ENCODE results near the gene ARFGEF3. TPM values are rescaled to one million over a fixed set of nuclear protein-coding genes. Genes with fewer than 3 reads are reported as not detected.
"Not testable (repeated sequence)": the region's sequence is repeated elsewhere in the genome, so short reads cannot be mapped to it uniquely, and the experiment has no call there.

ARFGEF3 gene, protein sequence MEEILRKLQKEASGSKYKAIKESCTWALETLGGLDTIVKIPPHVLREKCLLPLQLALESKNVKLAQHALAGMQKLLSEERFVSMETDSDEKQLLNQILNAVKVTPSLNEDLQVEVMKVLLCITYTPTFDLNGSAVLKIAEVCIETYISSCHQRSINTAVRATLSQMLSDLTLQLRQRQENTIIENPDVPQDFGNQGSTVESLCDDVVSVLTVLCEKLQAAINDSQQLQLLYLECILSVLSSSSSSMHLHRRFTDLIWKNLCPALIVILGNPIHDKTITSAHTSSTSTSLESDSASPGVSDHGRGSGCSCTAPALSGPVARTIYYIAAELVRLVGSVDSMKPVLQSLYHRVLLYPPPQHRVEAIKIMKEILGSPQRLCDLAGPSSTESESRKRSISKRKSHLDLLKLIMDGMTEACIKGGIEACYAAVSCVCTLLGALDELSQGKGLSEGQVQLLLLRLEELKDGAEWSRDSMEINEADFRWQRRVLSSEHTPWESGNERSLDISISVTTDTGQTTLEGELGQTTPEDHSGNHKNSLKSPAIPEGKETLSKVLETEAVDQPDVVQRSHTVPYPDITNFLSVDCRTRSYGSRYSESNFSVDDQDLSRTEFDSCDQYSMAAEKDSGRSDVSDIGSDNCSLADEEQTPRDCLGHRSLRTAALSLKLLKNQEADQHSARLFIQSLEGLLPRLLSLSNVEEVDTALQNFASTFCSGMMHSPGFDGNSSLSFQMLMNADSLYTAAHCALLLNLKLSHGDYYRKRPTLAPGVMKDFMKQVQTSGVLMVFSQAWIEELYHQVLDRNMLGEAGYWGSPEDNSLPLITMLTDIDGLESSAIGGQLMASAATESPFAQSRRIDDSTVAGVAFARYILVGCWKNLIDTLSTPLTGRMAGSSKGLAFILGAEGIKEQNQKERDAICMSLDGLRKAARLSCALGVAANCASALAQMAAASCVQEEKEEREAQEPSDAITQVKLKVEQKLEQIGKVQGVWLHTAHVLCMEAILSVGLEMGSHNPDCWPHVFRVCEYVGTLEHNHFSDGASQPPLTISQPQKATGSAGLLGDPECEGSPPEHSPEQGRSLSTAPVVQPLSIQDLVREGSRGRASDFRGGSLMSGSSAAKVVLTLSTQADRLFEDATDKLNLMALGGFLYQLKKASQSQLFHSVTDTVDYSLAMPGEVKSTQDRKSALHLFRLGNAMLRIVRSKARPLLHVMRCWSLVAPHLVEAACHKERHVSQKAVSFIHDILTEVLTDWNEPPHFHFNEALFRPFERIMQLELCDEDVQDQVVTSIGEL (N-terminal part only)
- total RNA-seq (2014; rRNA removed; shearing (Covaris generic)) = 2.4 and 3.3 TPM in 2 replicates

DNA sequence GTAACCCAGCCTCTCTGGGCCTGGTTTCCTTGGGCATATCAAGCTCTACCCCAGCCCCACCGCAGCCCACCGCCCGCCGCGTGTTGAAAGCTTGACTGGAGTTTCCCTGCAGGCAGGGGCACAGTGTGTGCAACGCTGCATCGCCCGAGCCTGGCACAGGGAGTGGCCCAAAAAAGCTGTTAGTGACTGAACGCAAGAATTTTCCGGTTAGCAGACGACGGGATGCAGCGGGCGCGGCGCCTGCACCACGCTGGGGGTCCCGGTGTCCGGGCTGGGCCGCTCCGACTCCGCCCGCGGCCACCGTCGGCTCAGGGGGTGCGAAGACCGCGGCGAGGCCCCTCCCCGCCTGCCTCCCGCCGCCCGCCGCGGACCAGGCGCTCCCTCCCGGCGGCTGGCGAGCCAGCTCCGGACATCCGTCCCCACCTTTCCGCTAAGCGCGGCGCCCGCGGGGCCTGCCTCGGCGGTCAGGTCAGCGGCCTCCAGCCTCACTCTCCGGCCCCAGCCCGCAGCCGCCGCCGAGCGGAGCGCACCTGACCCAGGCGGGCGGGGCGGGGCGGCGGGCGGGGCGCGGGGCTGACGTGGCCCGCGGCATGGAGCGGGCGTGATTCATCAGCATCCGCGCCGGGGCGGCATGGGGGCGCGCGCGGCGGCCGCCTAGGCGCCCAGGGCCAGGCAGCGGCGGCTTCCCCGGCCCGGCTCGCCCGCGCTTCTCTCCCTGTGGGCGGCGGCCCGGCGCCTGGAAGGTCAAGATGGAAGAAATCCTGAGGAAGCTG is at the start of gene ARFGEF3:
Gene ARFGEF3 (plus strand): TSS at position 602 of the 773 bp plus-strand sequence. CDS start 148 bp downstream, at position 750.
- peak; percentile 84 for DNase-seq (ENCODE audit: low read depth)

GRCh38 chr6:138113588-138114210 is 48.0 kb upstream of the ARFGEF3 start:
- no peak for DNase-seq (ENCODE audit: low read depth)

GRCh38 chr6:138115201-138115600 is 46.5 kb upstream of the ARFGEF3 start:
- DNase-seq (ENCODE audit: low read depth) = no peak

DNA sequence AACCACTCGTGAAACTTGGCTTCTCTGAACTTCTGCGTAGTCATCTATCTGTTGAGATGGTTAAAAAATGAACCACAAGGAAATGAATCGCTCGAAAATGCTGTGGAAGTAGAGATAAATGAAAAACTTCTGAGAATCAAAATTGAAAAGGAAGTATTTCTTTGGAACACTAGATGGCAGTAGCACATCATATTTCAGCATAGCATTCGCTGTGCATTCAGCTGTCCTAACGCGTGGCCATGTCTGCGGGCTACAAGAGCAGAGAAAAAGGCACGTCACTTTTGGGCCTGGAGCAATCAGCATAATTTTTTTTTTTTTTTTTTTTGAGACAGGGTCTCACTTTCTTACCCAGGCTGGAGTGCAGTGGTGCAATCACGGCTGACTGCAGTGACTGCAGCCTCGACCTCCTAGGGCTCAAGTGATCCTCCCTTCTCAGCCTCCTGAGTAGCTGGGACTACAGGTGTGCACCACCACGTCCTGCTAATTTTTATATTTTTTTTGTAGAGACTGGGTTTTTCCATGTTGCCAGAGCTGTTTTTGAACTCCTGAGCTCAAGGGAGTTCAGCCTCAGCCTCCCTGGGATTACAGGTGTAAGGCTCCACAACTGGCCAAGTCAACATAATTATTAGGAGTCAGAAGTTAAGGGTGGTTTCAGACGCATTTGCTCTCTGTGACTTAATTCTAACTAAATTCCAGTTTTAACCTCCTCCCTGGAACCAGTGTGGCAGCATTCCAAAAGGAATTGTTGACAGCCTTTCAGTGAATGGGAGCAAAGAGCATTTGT is 45.7 kb upstream of the ARFGEF3 start:
- peak; percentile 64 for DNase-seq (ENCODE audit: low read depth)

- DNase-seq (ENCODE audit: low read depth) = no peak
Observed at GRCh38 chr6:138116661-138116999, 45.1 kb upstream of the ARFGEF3 start.

- DNase-seq (ENCODE audit: low read depth) = no peak
Observed at GRCh38 chr6:138117376-138117914, 44.3 kb upstream of the ARFGEF3 start.

- DNase-seq (ENCODE audit: low read depth) = not testable (repeated sequence)
Observed at GRCh38 chr6:138119229-138119628, 42.5 kb upstream of the ARFGEF3 start.

DNA sequence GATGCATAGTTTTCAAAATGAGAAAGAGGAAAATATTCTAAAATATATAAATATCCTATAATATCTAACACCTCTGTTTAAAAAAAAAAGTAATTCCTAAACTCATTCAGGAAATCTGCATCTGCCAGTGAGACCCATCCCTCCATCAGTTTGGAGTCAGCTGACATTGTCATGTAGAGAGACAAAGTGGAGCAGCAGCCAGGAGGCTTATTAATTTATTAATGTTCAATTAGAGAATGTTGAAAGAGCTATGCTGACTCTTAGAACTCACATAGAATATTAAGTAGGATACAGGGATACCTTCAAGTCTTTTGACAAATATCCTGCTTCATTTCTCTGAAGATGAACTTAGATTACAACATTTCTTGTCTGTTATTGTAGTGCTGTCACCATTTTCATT is 41.8 kb upstream of the ARFGEF3 start:
- DNase-seq (ENCODE audit: low read depth) = no peak

- no peak for DNase-seq (ENCODE audit: low read depth)
Observed at GRCh38 chr6:138124096-138124495, 37.6 kb upstream of the ARFGEF3 start.

DNA sequence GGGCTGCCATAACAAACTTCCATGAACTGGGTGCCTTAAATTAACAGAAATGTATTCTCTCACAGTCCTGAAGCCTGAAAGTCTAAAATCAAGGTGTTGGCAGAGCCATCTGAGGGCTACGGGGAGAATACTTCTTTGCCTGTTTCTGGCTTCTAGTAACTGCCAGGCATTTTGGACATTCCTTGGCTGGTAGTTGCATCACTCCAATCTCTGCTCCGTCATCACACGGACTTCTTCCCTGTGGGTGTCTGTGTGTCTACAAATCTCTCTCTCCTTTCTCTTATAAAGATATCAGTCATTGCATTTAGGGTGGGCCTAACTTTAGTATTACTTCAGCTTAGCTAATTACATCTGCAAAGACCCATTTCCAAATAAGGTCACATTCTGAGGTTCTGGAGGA is 33.6 kb upstream of the ARFGEF3 start:
- no peak for DNase-seq (ENCODE audit: low read depth)

DNA sequence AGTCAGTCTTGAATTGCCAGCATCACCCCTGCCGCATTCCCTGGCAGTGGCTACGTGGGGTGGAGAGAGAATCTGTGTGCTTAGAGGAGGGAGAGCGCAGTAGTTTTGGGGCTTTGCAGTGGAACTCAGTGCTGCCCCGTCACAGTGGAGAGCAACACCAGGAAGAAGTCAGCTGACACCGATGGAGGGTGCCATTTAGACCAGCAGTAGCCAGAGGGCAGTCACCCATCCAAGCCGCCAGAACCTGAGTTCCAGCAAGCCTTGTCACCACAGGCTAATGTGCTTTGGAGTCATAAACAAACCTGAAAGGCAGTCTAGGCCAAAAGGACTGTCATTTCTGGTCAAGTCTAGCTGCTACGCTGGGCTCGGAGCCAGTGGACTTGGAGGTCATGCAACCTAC is 32.5 kb upstream of the ARFGEF3 start:
- peak; percentile 11 for DNase-seq (ENCODE audit: low read depth)

- DNase-seq (ENCODE audit: low read depth) = no peak
Observed at GRCh38 chr6:138142806-138143205, 18.9 kb upstream of the ARFGEF3 start.

DNA sequence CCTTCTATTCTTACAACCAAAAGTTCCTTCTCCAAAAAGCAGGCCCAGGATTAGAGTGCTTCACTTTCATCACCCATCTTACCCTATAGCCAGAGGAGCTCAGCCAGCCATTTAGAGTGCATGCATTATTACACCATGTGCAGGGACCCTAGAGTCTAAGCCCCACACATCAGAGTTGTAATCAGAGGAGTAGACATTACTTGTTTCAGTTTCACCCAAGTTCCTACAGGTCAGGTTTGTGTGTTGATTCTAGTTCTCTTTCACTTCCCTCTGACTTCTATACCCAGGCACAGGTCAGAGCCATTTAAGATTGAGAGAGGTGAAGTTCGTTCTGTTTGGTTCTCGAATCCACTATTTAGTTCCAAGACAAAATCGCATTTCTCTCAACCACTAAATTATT is 16.3 kb upstream of the ARFGEF3 start:
- no peak for DNase-seq (ENCODE audit: low read depth)

DNA sequence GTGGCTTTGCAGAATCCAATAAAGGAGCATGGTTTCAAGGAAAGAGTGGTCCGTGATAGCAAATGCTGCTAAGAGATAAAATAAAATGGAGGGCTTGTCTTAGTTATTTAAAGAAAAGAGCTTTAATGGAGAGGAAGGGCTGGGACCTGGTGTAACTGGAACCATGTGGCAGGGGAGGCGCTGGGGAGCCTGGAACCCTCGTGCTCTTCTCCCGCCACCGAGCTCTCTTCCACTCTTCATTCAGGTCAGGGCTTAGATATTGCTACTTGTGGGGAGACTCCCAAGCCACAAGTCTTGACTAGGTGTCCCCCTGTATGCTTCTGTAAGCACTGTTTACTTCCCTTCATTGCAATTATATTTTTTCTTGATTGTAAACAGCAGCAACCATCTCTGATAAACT is 15.2 kb upstream of the ARFGEF3 start:
- no peak for DNase-seq (ENCODE audit: low read depth)

DNA sequence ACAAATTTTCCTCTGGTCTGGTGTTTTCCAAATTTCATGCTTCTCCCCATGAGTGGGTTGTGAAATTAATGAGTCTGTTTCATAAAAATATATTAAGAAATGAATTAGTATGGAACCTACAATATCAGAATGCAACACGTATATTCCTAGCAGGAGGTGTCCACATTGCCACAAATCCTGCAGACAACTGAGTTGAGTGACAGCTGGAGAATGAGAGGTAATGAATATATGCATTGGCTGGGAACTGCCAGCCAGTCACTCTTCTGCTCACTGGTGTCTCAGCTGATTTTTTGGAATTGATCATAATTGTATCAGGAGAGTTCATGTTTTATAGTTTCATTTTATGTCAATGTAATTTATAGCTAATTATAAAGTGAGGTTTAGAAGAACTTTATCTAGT is 6.3 kb upstream of the ARFGEF3 start:
- DNase-seq (ENCODE audit: low read depth) = no peak

DNA sequence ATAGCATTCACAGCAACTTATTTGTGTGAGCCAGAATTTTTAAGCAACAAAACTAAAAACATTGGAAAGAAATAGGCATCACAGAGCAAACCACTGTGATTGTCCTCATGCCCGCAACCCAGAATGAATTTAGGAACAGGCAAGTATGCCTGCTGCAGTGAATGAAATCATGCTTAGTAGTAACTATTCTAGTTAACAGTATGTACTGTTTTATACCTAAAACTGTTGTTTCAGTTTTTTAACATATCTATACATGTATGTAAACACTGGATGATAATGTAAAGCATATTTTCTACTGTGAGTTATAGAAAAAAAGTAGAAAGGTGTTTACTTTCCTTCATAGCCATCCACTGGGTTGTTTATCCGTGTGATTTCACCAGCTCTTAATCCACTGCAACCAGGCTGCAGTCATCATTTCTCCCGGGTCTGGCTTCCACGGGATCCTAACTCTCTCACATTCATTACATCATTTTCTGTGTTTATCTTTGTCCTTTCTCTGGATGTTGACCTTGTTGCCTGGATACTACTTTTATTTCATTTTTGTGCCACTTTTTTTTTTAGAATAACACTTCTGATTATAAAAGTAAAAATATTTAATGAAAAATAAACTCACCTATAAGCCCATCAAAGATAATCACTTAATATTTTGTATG is 3.6 kb upstream of the ARFGEF3 start:
- DNase-seq (ENCODE audit: low read depth) = no peak

DNA sequence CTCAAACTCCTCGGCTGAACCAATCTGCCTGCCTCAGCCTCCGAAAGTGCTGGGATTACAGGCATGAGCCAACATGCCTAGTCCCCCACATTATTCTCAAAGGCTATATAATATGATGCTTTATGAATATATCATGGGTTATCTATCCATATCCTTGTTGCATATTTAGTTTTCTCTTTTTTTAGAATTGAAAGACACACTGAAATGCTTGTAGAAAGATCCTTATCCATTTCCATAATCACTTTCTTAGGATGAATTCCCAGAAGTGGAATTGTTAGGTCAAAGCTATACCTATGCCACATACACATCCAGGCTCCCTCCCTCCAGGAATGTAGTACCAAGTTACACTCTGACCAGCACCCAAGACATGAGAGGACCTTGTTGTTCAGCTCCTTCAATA is 2.5 kb upstream of the ARFGEF3 start:
- no peak for DNase-seq (ENCODE audit: low read depth)

- DNase-seq (ENCODE audit: low read depth) = no peak
Observed at GRCh38 chr6:138160329-138161087, 1.2 kb upstream of the ARFGEF3 start.

- no peak for DNase-seq (ENCODE audit: low read depth)
Observed at GRCh38 chr6:138161088-138161337, 726 bp upstream of the ARFGEF3 start.

Data from Daoy (cell line).